Testis (tissue), 3 donors: ENCODE measurements around the gene TNFRSF4. TPM values are rescaled to one million over a fixed set of nuclear protein-coding genes. Genes with fewer than 3 reads are reported as not detected.

Experiments
- DNase-seq: peaks from one replicate; pipeline ENCODE4 v3.0.0-alpha.2; 2019
- H3K27ac ChIP-seq, 2 donors: fragments of 200-600 bp; sonication (generic); one replicate each; pipeline ENCODE4 v1.5.1; 2019
- H3K27me3 ChIP-seq: fragments of 200-600 bp; sonication (generic); one replicate; pipeline ENCODE4 v1.5.1; 2019
- H3K36me3 ChIP-seq: fragments of 200-600 bp; sonication (generic); one replicate; pipeline ENCODE4 v1.5.1; 2017; ENCODE audit warnings: low read depth; ENCODE audit errors: missing control alignments
- H3K4me1 ChIP-seq: fragments of 200-600 bp; sonication (generic); one replicate; pipeline ENCODE4 v1.5.1; 2019
- H3K4me3 ChIP-seq, 2 donors: fragments of 200-600 bp; sonication (generic); one replicate each; pipeline ENCODE4 v1.5.1; 2017 to 2019
- H3K9me3 ChIP-seq: fragments of 200-600 bp; sonication (generic); one replicate; pipeline ENCODE4 v1.5.1; 2017
- CTCF ChIP-seq, 3 experiments: fragments of 450-650 bp in 2 of 3; fragments of 200-600 bp in 1 of 3; sonication (generic) in 1 of 3; IDR thresholded peaks; one replicate each; pipeline ENCODE4 v1.5.1; 2016 to 2019; ENCODE audit warnings: antibody characterized with exemption in 3 of 3, mild to moderate bottlenecking in 2 of 3, moderate library complexity in 1 of 3
- POLR2A ChIP-seq: fragments of 450-650 bp; IDR thresholded peaks from one replicate; pipeline ENCODE4 v1.6.1; 2017; ENCODE audit warnings: antibody characterized with exemption, mild to moderate bottlenecking, moderate library complexity
- WGBS, 2 donors: methylation state at CpG; one replicate each; pipeline ENCODE4 v1.1.5; 2018; 5-methylcytosine and 5-hydroxymethylcytosine counted together
- intact Hi-C: fragments of 100-400 bp; cut with DNase I; formaldehyde crosslinking; loops from one replicate; pipeline ENCODE4 v1.15.1; 2023; ENCODE audit warnings: low total_unique reads
- polyA plus RNA-seq: library from polyadenylated mRNA; stranded (reverse); fragments of 350-450 nt; fragmentation: Illumina TruSeq; extraction: RNeasy Lipid Tissue Mini Kit (QIAGEN cat#74804); gene quantifications from one replicate; pipeline ENCODE4 v1.2.3, GENCODE V29; 2014; ENCODE audit warnings: low read depth, low replicate concordance; ENCODE audit not compliant: insufficient read depth
- total RNA-seq, 2 donors: library from RNA; depleted of rRNA; stranded (reverse); fragments of >200 nt; gene quantifications; one replicate each; pipeline ENCODE4 v1.2.3, GENCODE V29; 2016

Gene TNFRSF4
- total and polyA plus RNA-seq, 3 donors from 2014 or later, result 0.80 to 1.4 (median 0.87) TPM

GRCh38 chr1:1225238-1225845, 11.4 kb upstream of the TNFRSF4 start:
- WGBS, 2 donors, result 88 to 92% methylated on average over 15 to 33 of the region's 34 CpGs

DNA sequence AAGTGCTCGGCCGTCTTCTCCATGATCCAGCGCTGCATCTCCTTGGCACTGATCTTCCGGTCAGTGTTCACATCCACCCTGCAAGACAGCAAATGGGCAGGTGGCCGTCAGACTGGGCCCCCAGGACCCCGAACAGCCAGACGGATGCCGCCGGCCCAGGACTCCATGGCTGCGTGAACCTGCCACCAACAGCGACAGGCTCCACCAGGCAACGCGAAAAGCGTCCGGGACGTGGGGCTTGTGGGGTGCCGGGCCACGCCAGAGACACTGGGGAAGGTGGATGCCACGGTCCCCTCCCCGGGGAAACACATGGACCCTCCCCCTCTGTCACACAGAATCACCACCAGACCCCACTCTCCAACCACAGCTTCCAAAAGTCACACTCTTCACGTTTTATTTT, 9.9 kb upstream of the TNFRSF4 start:
- no peak for TF ChIP-seq CTCF (IDR thresholded peaks at IDR 0.05)
- TF ChIP-seq POLR2A, result no peak
- Histone ChIP-seq H3K4me3 (no peak overlapping the region), H3K36me3 (no peaks in the 10 kb centered on the region), H3K27ac (no peak overlapping the region), H3K27me3 (no peaks in the 10 kb centered on the region), H3K9me3 (no peaks in the 10 kb centered on the region), H3K4me1 (no peaks in the 10 kb centered on the region)
- WGBS, 2 donors, result 96 to 97% methylated on average over 17 to 21 of the region's 21 CpGs
- intact Hi-C loops, result no loop called here
- no peak for DNase-seq

More at GRCh38 chr1:1225238-1225845, 11.4 kb upstream of the TNFRSF4 start:
- no peaks in the 10 kb centered on the region for H3K36me3 ChIP-seq
- peaks cover 10% of the 10 kb centered on the region for H3K4me1 ChIP-seq
- TF ChIP-seq POLR2A (no peak), CTCF (IDR thresholded peaks at IDR 0.05) (no peak)
- DNase-seq, result no peak
- H3K4me3 ChIP-seq, result no peak overlapping the region
- no peaks in the 10 kb centered on the region for H3K9me3 ChIP-seq
- intact Hi-C loops, result no loop called here
- H3K27me3 ChIP-seq, result no peaks in the 10 kb centered on the region
- H3K27ac ChIP-seq, result no peak overlapping the region

- DNase-seq, result no peak
- Histone ChIP-seq H3K4me1 (no peaks in the 10 kb centered on the region), H3K4me3 (no peak overlapping the region), H3K27ac (no peak overlapping the region), H3K27me3 (no peaks in the 10 kb centered on the region), H3K36me3 (no peaks in the 10 kb centered on the region), H3K9me3 (no peaks in the 10 kb centered on the region)
- intact Hi-C loops, result no loop called here
- no peak for TF ChIP-seq POLR2A
- no peak for TF ChIP-seq CTCF (IDR thresholded peaks at IDR 0.05)
- WGBS, 2 donors, result 96% methylated on average over 3 to 15 of the region's 15 CpGs
Observed at GRCh38 chr1:1223321-1223720, 9.4 kb upstream of the TNFRSF4 start.

DNA sequence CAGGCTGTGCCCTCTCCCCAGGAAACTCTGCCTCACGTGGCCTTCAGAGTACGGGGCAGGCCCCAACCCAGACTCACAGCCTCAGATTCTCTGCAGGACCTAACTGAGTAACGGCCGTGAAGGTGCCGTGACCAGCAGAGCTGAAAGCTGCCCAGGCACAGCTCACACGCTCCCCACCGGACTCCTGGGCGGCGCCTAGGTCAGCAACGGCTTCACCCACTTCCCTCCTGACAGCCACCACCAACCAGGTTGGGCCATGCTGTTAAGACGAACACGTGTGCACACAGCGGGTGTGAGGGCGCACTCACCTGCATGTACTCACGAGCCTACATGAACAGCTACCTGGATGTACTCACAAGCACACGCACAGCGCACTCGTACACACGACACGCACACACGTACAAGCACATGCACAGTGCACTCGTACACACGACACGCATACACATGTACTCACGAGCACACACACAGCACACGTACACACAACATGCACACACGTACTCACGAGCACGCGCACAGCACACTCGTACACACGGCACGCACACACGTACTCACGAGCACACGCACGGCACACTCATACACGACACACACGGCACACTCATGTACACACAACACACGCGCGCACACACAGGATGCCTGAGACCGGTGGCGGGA, 8.7 kb upstream of the TNFRSF4 start:
- Histone ChIP-seq H3K36me3 (no peaks in the 10 kb centered on the region), H3K9me3 (no peaks in the 10 kb centered on the region), H3K27me3 (no peaks in the 10 kb centered on the region), H3K27ac (no peak overlapping the region), H3K4me3 (no peak overlapping the region), H3K4me1 (no peaks in the 10 kb centered on the region)
- WGBS, 2 donors, result 94 to 96% methylated on average over 34 to 44 of the region's 44 CpGs
- TF ChIP-seq POLR2A (no peak), CTCF (IDR thresholded peaks at IDR 0.05) (no peak)
- intact Hi-C loops, result no loop called here
- DNase-seq, result no peak
